ENCODE results near the gene GLIS1. TPM values are rescaled to one million over a fixed set of nuclear protein-coding genes. Genes with fewer than 3 reads are reported as not detected.
A peak's percentile ranks its signal among the peaks of the same experiment; 100 is the strongest.

Gene GLIS1
- total and polyA plus RNA-seq, 3 experiments from 2014 or later, result 0.18 TPM; not detected in 2

DNA sequence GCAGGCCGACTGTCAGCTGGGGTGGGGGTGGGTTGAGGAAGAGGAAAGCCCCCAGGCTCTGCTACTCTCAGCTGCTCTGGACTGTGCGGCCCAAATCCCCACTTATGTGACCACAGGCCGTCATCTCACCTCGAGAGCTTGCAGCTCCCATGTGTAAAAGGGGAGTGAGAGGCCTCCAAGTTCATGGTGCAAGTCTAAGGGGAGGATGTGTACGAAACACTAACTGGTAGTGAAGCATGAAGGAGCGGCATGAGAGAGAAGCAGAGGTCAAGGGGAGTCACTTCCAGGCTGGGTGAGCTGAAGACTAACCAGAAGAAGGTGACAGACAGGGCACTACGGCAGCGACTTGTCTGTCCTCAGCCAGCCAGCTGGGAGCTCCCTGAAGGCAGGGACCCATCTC, 43.8 kb downstream of the GLIS1 start:
- H3K36me3 Mint-ChIP-seq, result no peaks in the 10 kb centered on the region
- Histone ChIP-seq H3K4me1 (ENCODE audit: insufficient read depth, low read length) (no peaks in the 10 kb centered on the region), H3K27ac (ENCODE audit: low read depth, low read length) (no peak overlapping the region), H3K27me3 (ENCODE audit: insufficient read depth, low read length, poor library complexity, severe bottlenecking) (no peaks in the 10 kb centered on the region), H3K9me3 (ENCODE audit: low read length) (no peaks in the 10 kb centered on the region), H3K4me3 (ENCODE audit: low read length) (no peak overlapping the region), H3K36me3 (ENCODE audit: insufficient read depth, low read length) (no peaks in the 10 kb centered on the region)
- no peak overlapping the region for H3K27ac Mint-ChIP-seq
- H3K4me1 Mint-ChIP-seq, result peaks cover 0 to 2% (median 0%) of the 10 kb centered on the region in 3 donors
- H3K4me3 Mint-ChIP-seq, result no peak overlapping the region
- CTCF ChIA-PET, result no interaction called here
- POLR2A ChIA-PET, result no interaction called here
- H3K9me3 Mint-ChIP-seq, result no peaks in the 10 kb centered on the region
- DNase-seq, result no peak
- peaks cover 13 to 14% of the 10 kb centered on the region in 2 donors for H3K27me3 Mint-ChIP-seq

DNA sequence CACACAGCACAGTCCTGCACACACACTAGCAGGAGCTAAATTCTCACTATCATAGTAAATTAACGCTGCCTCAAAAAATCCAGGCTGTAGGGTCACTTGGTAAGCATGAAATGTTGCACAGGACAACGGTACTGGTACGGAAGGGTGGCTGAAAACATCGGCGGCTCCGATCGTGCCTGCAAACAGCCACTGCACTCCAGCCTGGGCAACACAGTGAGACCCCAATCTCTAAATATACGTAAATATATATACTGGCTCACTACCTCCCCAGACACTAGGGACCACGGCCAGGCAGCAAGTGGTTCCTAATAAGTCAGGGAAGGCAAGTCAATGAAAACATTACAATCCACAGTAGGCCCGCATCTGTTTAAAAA, 44.3 kb downstream of the GLIS1 start:
- Histone ChIP-seq H3K9me3 (ENCODE audit: low read length) (no peaks in the 10 kb centered on the region), H3K27me3 (ENCODE audit: insufficient read depth, low read length, poor library complexity, severe bottlenecking) (no peaks in the 10 kb centered on the region), H3K4me1 (ENCODE audit: insufficient read depth, low read length) (no peaks in the 10 kb centered on the region), H3K4me3 (ENCODE audit: low read length) (no peak overlapping the region), H3K27ac (ENCODE audit: low read depth, low read length) (no peak overlapping the region), H3K36me3 (ENCODE audit: insufficient read depth, low read length) (no peaks in the 10 kb centered on the region)
- Mint-ChIP-seq H3K9me3 (no peaks in the 10 kb centered on the region), H3K4me3 (no peak overlapping the region), H3K36me3 (no peaks in the 10 kb centered on the region), H3K27ac (no peak overlapping the region), H3K27me3 (peaks cover 13 to 14% of the 10 kb centered on the region in 2 donors), H3K4me1 (peaks cover 0 to 2% (median 0%) of the 10 kb centered on the region in 3 donors)
- POLR2A ChIA-PET, result no interaction called here
- DNase-seq, result no peak
- CTCF ChIA-PET, result no interaction called here

DNA sequence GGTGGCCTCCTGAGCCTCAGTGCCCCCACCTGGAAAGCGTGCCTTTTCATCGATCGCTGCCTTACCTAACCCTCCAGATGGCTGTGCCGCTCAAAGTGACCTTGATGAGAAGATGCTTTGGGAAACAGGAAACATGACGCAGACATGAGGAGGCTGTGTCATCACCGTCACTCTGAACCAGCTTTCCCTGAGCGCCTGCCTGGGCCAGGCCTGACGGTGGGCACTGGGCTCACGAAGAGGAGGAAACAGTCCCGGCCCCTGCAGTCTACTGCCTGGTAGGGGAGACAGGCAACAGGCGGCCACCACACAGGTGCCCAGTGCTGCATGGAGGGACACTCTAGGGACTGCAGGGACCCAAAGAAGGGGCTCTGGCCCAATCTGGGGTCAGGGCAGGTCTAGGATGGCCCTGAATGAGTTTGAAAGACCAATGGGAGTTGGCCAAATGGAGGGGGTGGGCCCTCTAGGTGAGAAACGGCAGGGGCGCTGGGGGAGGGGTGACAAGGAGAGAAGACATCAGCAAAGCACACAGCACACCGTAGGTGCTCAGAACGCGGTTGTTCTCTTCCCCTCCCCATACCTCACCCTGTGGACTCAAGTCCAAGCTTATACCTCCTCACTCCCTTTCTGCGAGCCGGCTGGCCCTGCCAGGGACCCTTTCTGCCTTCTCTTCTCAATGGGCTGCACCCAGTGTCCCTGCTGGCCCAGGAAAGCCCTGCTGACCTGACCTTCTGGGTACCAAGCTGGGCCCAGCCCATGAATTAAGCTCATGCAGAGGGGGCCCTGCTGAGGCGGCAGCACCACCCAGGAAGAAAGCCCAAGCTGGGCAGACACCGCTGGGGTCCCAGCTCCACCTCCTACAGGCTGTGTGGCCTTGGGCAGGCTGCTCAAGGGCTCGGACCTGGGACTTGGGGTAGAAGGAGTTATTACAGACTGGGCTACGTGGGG, 44.9 kb downstream of the GLIS1 start:
- H3K27ac Mint-ChIP-seq, result peak overlapping the region in 1 of 8 donors; percentile 74
- H3K36me3 Mint-ChIP-seq, result no peaks in the 10 kb centered on the region
- H3K27me3 ChIP-seq (ENCODE audit: insufficient read depth, low read length, poor library complexity, severe bottlenecking), result no peaks in the 10 kb centered on the region
- no peak overlapping the region for H3K4me3 ChIP-seq (ENCODE audit: low read length)
- H3K36me3 ChIP-seq (ENCODE audit: insufficient read depth, low read length), result no peaks in the 10 kb centered on the region
- peaks cover 0 to 2% (median 0%) of the 10 kb centered on the region in 3 donors for H3K4me1 Mint-ChIP-seq
- H3K27ac ChIP-seq (ENCODE audit: low read depth, low read length), result no peak overlapping the region
- no peak overlapping the region for H3K4me3 Mint-ChIP-seq
- ChIA-PET CTCF (no interaction called here), POLR2A (no interaction called here)
- no peaks in the 10 kb centered on the region for H3K4me1 ChIP-seq (ENCODE audit: insufficient read depth, low read length)
- H3K27me3 Mint-ChIP-seq, result peaks cover 14 to 15% of the 10 kb centered on the region in 2 donors
- no peaks in the 10 kb centered on the region for H3K9me3 Mint-ChIP-seq
- DNase-seq, result no peak
- no peaks in the 10 kb centered on the region for H3K9me3 ChIP-seq (ENCODE audit: low read length)

DNA sequence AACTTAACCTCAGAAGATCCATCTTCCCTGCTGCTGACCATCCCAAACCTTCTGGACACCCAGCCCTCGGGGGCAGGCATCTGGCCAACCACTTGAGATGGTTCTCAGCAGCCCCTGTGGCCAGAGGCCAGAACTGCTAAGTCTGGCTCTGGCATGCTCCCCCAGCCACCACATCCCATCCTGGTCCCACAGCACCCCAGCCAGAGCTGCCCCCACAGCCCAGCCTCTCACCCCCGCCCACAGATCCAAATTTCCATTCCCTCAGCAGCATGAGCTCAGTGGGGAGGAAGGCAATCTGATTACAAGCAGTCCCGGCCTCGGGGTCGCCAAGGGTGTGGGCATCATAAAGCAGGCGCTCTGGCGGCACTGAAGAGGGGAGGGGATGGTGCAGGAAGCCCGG, 45.6 kb downstream of the GLIS1 start:
- Mint-ChIP-seq H3K27me3 (peaks cover 11 to 15% of the 10 kb centered on the region in 2 donors), H3K9me3 (no peaks in the 10 kb centered on the region), H3K4me3 (no peak overlapping the region), H3K4me1 (peaks cover 0 to 2% (median 0%) of the 10 kb centered on the region in 3 donors), H3K27ac (peak overlapping the region in 1 of 8 donors; percentile 47), H3K36me3 (no peaks in the 10 kb centered on the region)
- H3K27ac ChIP-seq (ENCODE audit: low read depth, low read length), result no peak overlapping the region
- no peaks in the 10 kb centered on the region for H3K36me3 ChIP-seq (ENCODE audit: insufficient read depth, low read length)
- no peak overlapping the region for H3K4me3 ChIP-seq (ENCODE audit: low read length)
- H3K9me3 ChIP-seq (ENCODE audit: low read length), result no peaks in the 10 kb centered on the region
- ChIA-PET POLR2A (no interaction called here), CTCF (no interaction called here)
- H3K4me1 ChIP-seq (ENCODE audit: insufficient read depth, low read length), result no peaks in the 10 kb centered on the region
- no peak for DNase-seq
- H3K27me3 ChIP-seq (ENCODE audit: insufficient read depth, low read length, poor library complexity, severe bottlenecking), result no peaks in the 10 kb centered on the region

DNA sequence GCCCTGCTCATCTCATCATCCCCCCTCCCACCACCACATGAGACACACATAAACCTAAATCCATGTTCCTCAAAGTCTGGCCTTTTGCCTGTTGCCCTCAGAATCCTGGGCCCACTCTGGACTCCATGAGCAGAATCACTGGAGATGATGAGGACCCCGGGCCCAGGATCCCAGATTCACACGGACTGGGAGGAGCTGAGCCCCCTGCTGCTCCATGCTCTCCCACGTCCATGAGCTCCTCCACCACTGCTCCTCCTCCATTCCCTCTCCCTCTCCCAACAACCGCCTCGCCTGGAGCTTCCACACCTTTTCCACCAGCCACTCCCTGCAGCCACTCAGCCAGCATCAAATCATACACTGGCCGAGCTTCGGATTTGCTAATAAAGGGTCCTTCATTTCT, 47.6 kb downstream of the GLIS1 start:
- no peaks in the 10 kb centered on the region for H3K27me3 ChIP-seq (ENCODE audit: insufficient read depth, low read length, poor library complexity, severe bottlenecking)
- Mint-ChIP-seq H3K9me3 (no peaks in the 10 kb centered on the region), H3K27ac (peak overlapping the region in 1 of 8 donors; percentile 95), H3K27me3 (peaks cover 13 to 16% of the 10 kb centered on the region in 2 donors), H3K4me1 (no peaks in the 10 kb centered on the region), H3K36me3 (no peaks in the 10 kb centered on the region), H3K4me3 (no peak overlapping the region)
- no peak overlapping the region for H3K27ac ChIP-seq (ENCODE audit: low read depth, low read length)
- H3K4me1 ChIP-seq (ENCODE audit: insufficient read depth, low read length), result no peaks in the 10 kb centered on the region
- H3K9me3 ChIP-seq (ENCODE audit: low read length), result no peaks in the 10 kb centered on the region
- ChIA-PET CTCF (no interaction called here), POLR2A (no interaction called here)
- no peak for DNase-seq
- no peak overlapping the region for H3K4me3 ChIP-seq (ENCODE audit: low read length)
- no peaks in the 10 kb centered on the region for H3K36me3 ChIP-seq (ENCODE audit: insufficient read depth, low read length)

DNA sequence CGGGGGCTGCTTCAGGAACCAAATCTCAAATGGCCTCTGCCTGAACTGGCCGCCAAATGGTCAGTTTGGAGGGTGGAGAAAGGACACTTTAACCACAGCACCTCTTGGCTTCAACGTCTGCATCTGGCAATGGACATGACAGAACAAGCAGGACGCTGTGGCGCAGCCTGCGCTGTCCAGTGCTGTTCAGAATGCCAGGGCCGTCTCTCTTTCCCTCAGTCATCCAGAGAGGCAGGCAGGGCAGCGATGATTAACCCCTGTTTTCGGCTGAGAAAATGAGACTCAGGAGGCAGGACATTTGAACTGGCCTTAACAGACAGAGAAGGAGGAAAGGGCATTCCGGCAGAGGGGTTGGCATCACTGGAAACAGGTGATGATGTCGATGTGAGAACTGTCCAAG, 48.6 kb downstream of the GLIS1 start:
- ChIA-PET POLR2A (no interaction called here), CTCF (no interaction called here)
- Histone ChIP-seq H3K4me3 (ENCODE audit: low read length) (no peak overlapping the region), H3K4me1 (ENCODE audit: insufficient read depth, low read length) (no peaks in the 10 kb centered on the region), H3K27ac (ENCODE audit: low read depth, low read length) (no peak overlapping the region), H3K27me3 (ENCODE audit: insufficient read depth, low read length, poor library complexity, severe bottlenecking) (no peaks in the 10 kb centered on the region), H3K36me3 (ENCODE audit: insufficient read depth, low read length) (no peaks in the 10 kb centered on the region), H3K9me3 (ENCODE audit: low read length) (no peaks in the 10 kb centered on the region)
- H3K27ac Mint-ChIP-seq, result no peak overlapping the region
- H3K27me3 Mint-ChIP-seq, result peaks cover 14 to 22% of the 10 kb centered on the region in 2 donors
- no peaks in the 10 kb centered on the region for H3K9me3 Mint-ChIP-seq
- H3K36me3 Mint-ChIP-seq, result no peaks in the 10 kb centered on the region
- H3K4me3 Mint-ChIP-seq, result no peak overlapping the region
- no peak for DNase-seq
- H3K4me1 Mint-ChIP-seq, result no peaks in the 10 kb centered on the region

GRCh38 chr1:53689736-53690326, 49.1 kb downstream of the GLIS1 start:
- H3K27me3 ChIP-seq (ENCODE audit: insufficient read depth, low read length, poor library complexity, severe bottlenecking), result no peaks in the 10 kb centered on the region
- no peaks in the 10 kb centered on the region for H3K36me3 ChIP-seq (ENCODE audit: insufficient read depth, low read length)
- no peaks in the 10 kb centered on the region for H3K9me3 Mint-ChIP-seq
- no peaks in the 10 kb centered on the region for H3K4me1 Mint-ChIP-seq
- no peaks in the 10 kb centered on the region for H3K36me3 Mint-ChIP-seq
- H3K27me3 Mint-ChIP-seq, result peaks cover 14 to 25% of the 10 kb centered on the region in 2 donors
- H3K27ac ChIP-seq (ENCODE audit: low read depth, low read length), result no peak overlapping the region
- ChIA-PET POLR2A (no interaction called here), CTCF (no interaction called here)
- H3K4me3 ChIP-seq (ENCODE audit: low read length), result no peak overlapping the region
- no peaks in the 10 kb centered on the region for H3K4me1 ChIP-seq (ENCODE audit: insufficient read depth, low read length)
- no peak for DNase-seq
- H3K4me3 Mint-ChIP-seq, result no peak overlapping the region
- H3K27ac Mint-ChIP-seq, result no peak overlapping the region
- H3K9me3 ChIP-seq (ENCODE audit: low read length), result no peaks in the 10 kb centered on the region

DNA sequence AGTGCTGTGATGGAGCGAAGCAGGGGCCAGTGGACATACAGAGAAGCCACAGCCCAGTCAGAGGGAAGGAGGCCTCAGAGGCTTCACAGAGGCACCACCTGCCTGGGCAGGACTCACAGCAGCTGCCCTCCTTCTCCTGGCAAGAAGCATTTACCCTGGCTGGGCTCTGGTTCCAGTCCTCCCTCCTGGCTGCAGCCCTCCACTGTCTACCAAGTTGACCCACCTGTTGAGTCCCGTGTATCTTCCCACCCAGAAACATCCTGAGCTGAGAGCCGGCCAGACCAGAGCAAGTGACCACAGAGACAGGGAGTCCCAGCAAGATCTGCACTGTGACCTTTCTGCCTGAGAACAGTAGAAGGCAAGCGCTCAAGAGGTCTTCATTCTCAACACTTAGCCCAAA, 49.7 kb downstream of the GLIS1 start:
- Mint-ChIP-seq H3K4me3 (no peak overlapping the region), H3K9me3 (no peaks in the 10 kb centered on the region), H3K36me3 (no peaks in the 10 kb centered on the region), H3K4me1 (no peaks in the 10 kb centered on the region), H3K27ac (no peak overlapping the region), H3K27me3 (peaks cover 18 to 29% of the 10 kb centered on the region in 2 donors)
- H3K36me3 ChIP-seq (ENCODE audit: insufficient read depth, low read length), result no peaks in the 10 kb centered on the region
- CTCF ChIA-PET, result no interaction called here
- H3K4me3 ChIP-seq (ENCODE audit: low read length), result no peak overlapping the region
- no peaks in the 10 kb centered on the region for H3K4me1 ChIP-seq (ENCODE audit: insufficient read depth, low read length)
- no peaks in the 10 kb centered on the region for H3K9me3 ChIP-seq (ENCODE audit: low read length)
- no peaks in the 10 kb centered on the region for H3K27me3 ChIP-seq (ENCODE audit: insufficient read depth, low read length, poor library complexity, severe bottlenecking)
- POLR2A ChIA-PET, result no interaction called here
- no peak overlapping the region for H3K27ac ChIP-seq (ENCODE audit: low read depth, low read length)
- no peak for DNase-seq
